CD14-positive monocyte (primary cell): ENCODE results near the gene DNAH9. TPM values are rescaled to one million over a fixed set of nuclear protein-coding genes. Genes with fewer than 3 reads are reported as not detected.

Source experiments
- DNase-seq, 3 donors: peaks; one replicate each; pipeline ENCODE4 v3.0.0-alpha.2; 2011 to 2022
- H2AFZ ChIP-seq: 2 replicates; pipeline ENCODE4 v1.6.0; 2012; ENCODE audit warnings: mild to moderate bottlenecking, low read depth, low read length, inconsistent platforms; ENCODE audit not compliant: insufficient read depth, poor library complexity, severe bottlenecking
- H3K27ac ChIP-seq, 2 donors: 1 replicate in 1 of 2; 2 replicates in 1 of 2; pipeline ENCODE4 v1.5.1; 2012 to 2013; ENCODE audit warnings: low read length in 2 of 2, control low read depth in 1 of 2, inconsistent platforms in 1 of 2, low read depth in 1 of 2, mild to moderate bottlenecking in 1 of 2
- H3K27me3 ChIP-seq, 2 donors: one replicate each; pipeline versions ENCODE4 v1.6.0 to v1.6.1; 2011 to 2013; ENCODE audit warnings: low read length in 2 of 2; ENCODE audit not compliant: control insufficient read depth in 2 of 2, insufficient read depth in 2 of 2
- H3K36me3 ChIP-seq, 2 donors: replicated peaks in 1 of 2; 1 replicate in 1 of 2; 2 replicates in 1 of 2; pipeline versions ENCODE4 v1.5.1 to v1.6.1; 2012 to 2013; ENCODE audit warnings: low read length in 2 of 2, control low read depth in 1 of 2, inconsistent platforms in 1 of 2, mild to moderate bottlenecking in 1 of 2; ENCODE audit not compliant: insufficient read depth in 2 of 2, control insufficient read depth in 1 of 2
- H3K4me1 ChIP-seq, 2 donors: 1 replicate in 1 of 2; 2 replicates in 1 of 2; pipeline versions ENCODE4 v1.5.1 to v1.6.1; 2012 to 2013; ENCODE audit warnings: low read length in 2 of 2, control low read depth in 1 of 2, inconsistent platforms in 1 of 2, mild to moderate bottlenecking in 1 of 2, moderate library complexity in 1 of 2; ENCODE audit not compliant: insufficient read depth in 2 of 2, control insufficient read depth in 1 of 2
- H3K4me2 ChIP-seq: replicated peaks from 2 replicates; pipeline ENCODE3; 2012; ENCODE audit warnings: low read length, moderate library complexity, mild to moderate bottlenecking; ENCODE audit not compliant: poor library complexity, severe bottlenecking; ENCODE audit errors: extremely low read depth
- H3K4me3 ChIP-seq, 3 experiments: fragments of 200-600 bp in 1 of 3; sonication (generic) in 1 of 3; replicated peaks in 1 of 3; 1 replicate in 2 of 3; 2 replicates in 1 of 3; pipeline ENCODE4 v1.5.1; 2011 to 2013; ENCODE audit warnings: low read length in 3 of 3, mild to moderate bottlenecking in 3 of 3, control low read depth in 2 of 3, low read depth in 2 of 3, inconsistent platforms in 1 of 3, moderate library complexity in 1 of 3
- H3K79me2 ChIP-seq: 2 replicates; pipeline ENCODE4 v1.6.0; 2012; ENCODE audit warnings: mild to moderate bottlenecking, control low read depth, inconsistent platforms, low read length, moderate library complexity; ENCODE audit not compliant: insufficient read depth
- H3K9ac ChIP-seq: 2 replicates; pipeline ENCODE4 v1.6.0; 2017; ENCODE audit warnings: low read length, mild to moderate bottlenecking; ENCODE audit not compliant: insufficient read depth, poor library complexity, severe bottlenecking
- H3K9me3 ChIP-seq, 2 donors: replicated peaks in 1 of 2; 1 replicate in 1 of 2; 2 replicates in 1 of 2; pipeline versions ENCODE4 v1.5.1 to v1.6.1; 2012 to 2013; ENCODE audit warnings: low read length in 2 of 2, control low read depth in 1 of 2; ENCODE audit not compliant: control insufficient read depth in 1 of 2, insufficient read depth in 1 of 2
- H4K20me1 ChIP-seq: 2 replicates; pipeline ENCODE4 v1.6.0; 2012; ENCODE audit warnings: mild to moderate bottlenecking, low read length, control low read depth, moderate library complexity; ENCODE audit not compliant: insufficient read depth
- H3K27ac Mint-ChIP-seq, 7 donors: one replicate each; pipeline ENCODE4 v1.8.0; 2020; ENCODE audit warnings: mild to moderate bottlenecking in 7 of 7, mixed read lengths in 7 of 7, moderate library complexity in 6 of 7, inconsistent platforms in 2 of 7
- H3K27me3 Mint-ChIP-seq, 3 donors: one replicate each; pipeline ENCODE4 v1.8.0; 2021 to 2022; ENCODE audit warnings: low read depth in 3 of 3, mild to moderate bottlenecking in 3 of 3, mixed read lengths in 3 of 3, moderate library complexity in 3 of 3, inconsistent platforms in 1 of 3
- H3K36me3 Mint-ChIP-seq, 2 donors: one replicate each; pipeline ENCODE4 v1.8.0; 2020; ENCODE audit warnings: mixed read lengths in 2 of 2, inconsistent platforms in 1 of 2, mild to moderate bottlenecking in 1 of 2
- H3K4me1 Mint-ChIP-seq: one replicate; pipeline ENCODE4 v1.8.0; 2020; ENCODE audit warnings: mild to moderate bottlenecking, mixed read lengths
- H3K4me3 Mint-ChIP-seq, 2 donors: one replicate each; pipeline ENCODE4 v1.8.0; 2020; ENCODE audit warnings: mild to moderate bottlenecking in 2 of 2, mixed read lengths in 2 of 2, moderate library complexity in 1 of 2
- H3K9me3 Mint-ChIP-seq, 7 donors: one replicate each; pipeline ENCODE4 v1.8.0; 2020 to 2022; ENCODE audit warnings: mixed read lengths in 7 of 7, mild to moderate bottlenecking in 6 of 7, moderate library complexity in 6 of 7, inconsistent platforms in 2 of 7
- CTCF ChIP-seq: fragments of 200-600 bp; IDR thresholded peaks from one replicate; pipeline ENCODE4 v1.8.0; 2022; ENCODE audit warnings: antibody characterized with exemption, mild to moderate bottlenecking
- WGBS: methylation state at CpG from one replicate; pipeline ENCODE4 v1.1.5; 2013; ENCODE audit warnings: missing lambda C conversion rate; ENCODE audit not compliant: insufficient coverage; 5-methylcytosine and 5-hydroxymethylcytosine counted together
- intact Hi-C, 2 donors: fragments of 100-400 bp; cut with micrococcal nuclease; formaldehyde crosslinking; loops; one replicate each; pipeline versions ENCODE4 v1.15.0 to v1.15.1; 2023
- polyA plus RNA-seq, 3 donors: library from polyadenylated mRNA; depleted of rRNA in 1 of 3; unstranded in 2 of 3; stranded (reverse) in 1 of 3; fragments of 300-500 nt in 2 of 3; fragments of >200 nt in 1 of 3; fragmentation: Illumina TruSeq in 2 of 3; gene quantifications; 1 replicate in 2 of 3; 2 replicates in 1 of 3; pipeline ENCODE4 v1.2.3, GENCODE V29; 2012 to 2021

The DNAH9 gene
- polyA plus RNA-seq, 3 donors: not detected

GRCh38 chr17:11840831-11841230 is 242.6 kb downstream of the DNAH9 start:
- Histone ChIP-seq H3K27ac (no peak overlapping the region), H3K4me2 (no peak overlapping the region), H3K9me3 (peaks cover 0 to under 1% of the 10 kb centered on the region in 2 donors), H3K4me1 (no peaks in the 10 kb centered on the region), H3K27me3 (no peaks in the 10 kb centered on the region), H3K79me2 (no peaks in the 10 kb centered on the region), H3K9ac (no peak overlapping the region), H2AFZ (no peak overlapping the region), H3K36me3 (no peaks in the 10 kb centered on the region), H3K4me3 (no peak overlapping the region), H4K20me1 (no peaks in the 10 kb centered on the region)
- Mint-ChIP-seq H3K4me3 (no peak overlapping the region), H3K9me3 (peaks cover 0 to 8% (median 4%) of the 10 kb centered on the region in 7 donors), H3K4me1 (no peaks in the 10 kb centered on the region), H3K27ac (no peak overlapping the region), H3K27me3 (peaks cover 0 to 4% (median 0%) of the 10 kb centered on the region in 3 donors), H3K36me3 (no peaks in the 10 kb centered on the region)
- DNase-seq: no peak
- no peak for TF ChIP-seq CTCF
- intact Hi-C loops: no loop called here
- 100% methylated on average over 1 of the region's 2 CpGs for WGBS

- DNase-seq: no peak
- no peaks in the 10 kb centered on the region for H4K20me1 ChIP-seq
- H3K9me3 ChIP-seq: peaks cover 17 to 23% of the 10 kb centered on the region in 2 donors
These were observed 250.1 kb downstream of the DNAH9 start for GRCh38 chr17:11848330-11848729.

More at GRCh38 chr17:11848330-11848729, 250.1 kb downstream of the DNAH9 start:
- Mint-ChIP-seq H3K4me3 (no peak overlapping the region), H3K9me3 (peaks cover 4 to 27% (median 19%) of the 10 kb centered on the region in 7 donors), H3K27me3 (no peaks in the 10 kb centered on the region), H3K27ac (no peak overlapping the region), H3K4me1 (no peaks in the 10 kb centered on the region), H3K36me3 (no peaks in the 10 kb centered on the region)
- no peaks in the 10 kb centered on the region for H3K79me2 ChIP-seq
- H3K4me2 ChIP-seq: no peak overlapping the region
- H2AFZ ChIP-seq: no peak overlapping the region
- no peak overlapping the region for H3K27ac ChIP-seq
- H3K36me3 ChIP-seq: no peaks in the 10 kb centered on the region
- intact Hi-C loops: no loop called here
- no peak for TF ChIP-seq CTCF
- WGBS: no CpG with 5 or more reads among the region's 2 CpGs
- no peaks in the 10 kb centered on the region for H3K4me1 ChIP-seq
- no peaks in the 10 kb centered on the region for H3K27me3 ChIP-seq
- H3K9ac ChIP-seq: no peak overlapping the region
- no peak overlapping the region for H3K4me3 ChIP-seq
